ENCODE measurements around the gene MDK.

MDK gene

GRCh38 chr11:46393231-46393616 lies 11.8 kb downstream of the MDK start:
- TF ChIP-seq TEAD4 (IDR thresholded peaks at IDR 0.05) (no peak), CREB1 (IDR thresholded peaks at IDR 0.05; ENCODE audit: low read depth) (no peak), NFIC (IDR thresholded peaks at IDR 0.05) (no peak), EGR1 (IDR thresholded peaks at IDR 0.05) (no peak), YY1 (IDR thresholded peaks at IDR 0.05; ENCODE audit: low read depth) (no peak), RAD21 (IDR thresholded peaks at IDR 0.05; ENCODE audit: low read depth) (no peak), TCF12 (IDR thresholded peaks at IDR 0.05; ENCODE audit: low read depth) (no peak), ZBTB7A (IDR thresholded peaks at IDR 0.05; ENCODE audit: low read depth) (no peak), MAX (IDR thresholded peaks at IDR 0.05) (no peak), FOXM1 (IDR thresholded peaks at IDR 0.05; ENCODE audit: borderline replicate concordance, low read depth) (no peak), TAF1 (IDR thresholded peaks at IDR 0.05; ENCODE audit: low read depth) (no peak), CEBPB (IDR thresholded peaks at IDR 0.05) (no peak), EP300 (IDR thresholded peaks at IDR 0.05; ENCODE audit: borderline replicate concordance) (no peak), USF1 (IDR thresholded peaks at IDR 0.05) (no peak), REST (IDR thresholded peaks at IDR 0.05; ENCODE audit: low read depth) (no peak)

- TF ChIP-seq FOXM1 (IDR thresholded peaks at IDR 0.05; ENCODE audit: borderline replicate concordance, low read depth): no peak
- no peak for TF ChIP-seq CEBPB (IDR thresholded peaks at IDR 0.05)
- no peak for TF ChIP-seq TAF1 (IDR thresholded peaks at IDR 0.05; ENCODE audit: low read depth)
- TF ChIP-seq CREB1 (IDR thresholded peaks at IDR 0.05; ENCODE audit: low read depth): no peak
- TF ChIP-seq EP300 (IDR thresholded peaks at IDR 0.05; ENCODE audit: borderline replicate concordance): no peak
- no peak for TF ChIP-seq RAD21 (IDR thresholded peaks at IDR 0.05; ENCODE audit: low read depth)
- TF ChIP-seq USF1 (IDR thresholded peaks at IDR 0.05): no peak
- no peak for TF ChIP-seq MAX (IDR thresholded peaks at IDR 0.05)
- no peak for TF ChIP-seq NFIC (IDR thresholded peaks at IDR 0.05)
- no peak for TF ChIP-seq ZBTB7A (IDR thresholded peaks at IDR 0.05; ENCODE audit: low read depth)
- TF ChIP-seq TEAD4 (IDR thresholded peaks at IDR 0.05): no peak
Observed at GRCh38 chr11:46393759-46394158, 12.3 kb downstream of the MDK start.

GRCh38 chr11:46397526-46397925 lies 16.1 kb downstream of the MDK start:
- TF ChIP-seq FOXM1 (IDR thresholded peaks at IDR 0.05; ENCODE audit: borderline replicate concordance, low read depth) (no peak), TEAD4 (IDR thresholded peaks at IDR 0.05) (no peak), REST (IDR thresholded peaks at IDR 0.05; ENCODE audit: low read depth) (no peak), USF1 (IDR thresholded peaks at IDR 0.05) (no peak), MAX (IDR thresholded peaks at IDR 0.05) (no peak)

GRCh38 chr11:46402957-46403902 lies 21.8 kb downstream of the MDK start:
- no peak for TF ChIP-seq EP300 (IDR thresholded peaks at IDR 0.05; ENCODE audit: borderline replicate concordance)
- TF ChIP-seq USF1 (IDR thresholded peaks at IDR 0.05): no peak
- TF ChIP-seq ZBTB7A (IDR thresholded peaks at IDR 0.05; ENCODE audit: low read depth): no peak
- no peak for TF ChIP-seq CREB1 (IDR thresholded peaks at IDR 0.05; ENCODE audit: low read depth)
- TF ChIP-seq NFIC (IDR thresholded peaks at IDR 0.05): no peak
- no peak for TF ChIP-seq TCF12 (IDR thresholded peaks at IDR 0.05; ENCODE audit: low read depth)
- no peak for TF ChIP-seq FOXM1 (IDR thresholded peaks at IDR 0.05; ENCODE audit: borderline replicate concordance, low read depth)
- no peak for TF ChIP-seq CEBPB (IDR thresholded peaks at IDR 0.05)
- TF ChIP-seq TEAD4 (IDR thresholded peaks at IDR 0.05): no peak
- TF ChIP-seq TAF1 (IDR thresholded peaks at IDR 0.05; ENCODE audit: low read depth): no peak
- TF ChIP-seq REST (IDR thresholded peaks at IDR 0.05; ENCODE audit: low read depth): no peak
- TF ChIP-seq EGR1 (IDR thresholded peaks at IDR 0.05): no peak
- no peak for TF ChIP-seq YY1 (IDR thresholded peaks at IDR 0.05; ENCODE audit: low read depth)
- TF ChIP-seq MAX (IDR thresholded peaks at IDR 0.05): no peak
- no peak for TF ChIP-seq RAD21 (IDR thresholded peaks at IDR 0.05; ENCODE audit: low read depth)

All from Ishikawa (cell line).